NB4 (cell line): ENCODE results near the gene MRPL22.

ENCODE experiments used
- POLR2A ChIP-seq: IDR thresholded peaks from 2 replicates; pipeline ENCODE4 v1.6.1; 2011; ENCODE audit warnings: mild to moderate bottlenecking; ENCODE audit not compliant: insufficient read length; ENCODE audit errors: extremely low read depth
- TF ChIP-seq, protein P1 (sequence below): IDR thresholded peaks from one replicate; pipeline ENCODE4 v1.5.1; 2012; ENCODE audit warnings: low read depth, low read length

DNA sequence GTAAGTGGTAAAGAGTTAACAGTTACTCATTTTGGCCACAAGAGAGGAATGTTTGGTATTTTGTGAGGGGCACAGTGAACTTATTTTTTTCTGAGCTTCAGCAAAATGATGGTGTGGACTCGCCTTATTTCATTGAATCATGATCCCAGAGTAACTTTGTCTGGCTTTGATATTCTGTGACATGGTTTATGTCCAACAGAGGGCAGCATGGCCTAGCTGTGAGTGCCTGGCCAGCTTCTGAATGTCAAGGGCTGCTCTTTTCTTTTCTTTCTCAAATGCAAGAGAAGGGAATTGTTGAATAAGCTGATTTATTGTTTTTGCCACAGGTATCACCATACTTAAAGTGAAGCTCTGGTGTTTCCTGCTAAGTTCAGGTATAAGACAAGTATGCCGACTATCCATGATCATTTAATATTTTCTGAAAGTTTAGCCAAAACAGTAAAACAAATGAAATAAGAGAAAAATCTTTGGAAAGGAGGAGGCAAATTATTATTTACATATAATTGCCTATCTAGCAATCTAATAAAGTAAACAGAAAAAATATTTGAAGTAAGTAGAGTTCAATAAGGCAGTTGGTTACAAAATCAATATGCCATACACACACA, 31.7 kb downstream of the MRPL22 start:
- TF ChIP-seq, protein P1, sequence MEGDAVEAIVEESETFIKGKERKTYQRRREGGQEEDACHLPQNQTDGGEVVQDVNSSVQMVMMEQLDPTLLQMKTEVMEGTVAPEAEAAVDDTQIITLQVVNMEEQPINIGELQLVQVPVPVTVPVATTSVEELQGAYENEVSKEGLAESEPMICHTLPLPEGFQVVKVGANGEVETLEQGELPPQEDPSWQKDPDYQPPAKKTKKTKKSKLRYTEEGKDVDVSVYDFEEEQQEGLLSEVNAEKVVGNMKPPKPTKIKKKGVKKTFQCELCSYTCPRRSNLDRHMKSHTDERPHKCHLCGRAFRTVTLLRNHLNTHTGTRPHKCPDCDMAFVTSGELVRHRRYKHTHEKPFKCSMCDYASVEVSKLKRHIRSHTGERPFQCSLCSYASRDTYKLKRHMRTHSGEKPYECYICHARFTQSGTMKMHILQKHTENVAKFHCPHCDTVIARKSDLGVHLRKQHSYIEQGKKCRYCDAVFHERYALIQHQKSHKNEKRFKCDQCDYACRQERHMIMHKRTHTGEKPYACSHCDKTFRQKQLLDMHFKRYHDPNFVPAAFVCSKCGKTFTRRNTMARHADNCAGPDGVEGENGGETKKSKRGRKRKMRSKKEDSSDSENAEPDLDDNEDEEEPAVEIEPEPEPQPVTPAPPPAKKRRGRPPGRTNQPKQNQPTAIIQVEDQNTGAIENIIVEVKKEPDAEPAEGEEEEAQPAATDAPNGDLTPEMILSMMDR = peak; percentile 41
- TF ChIP-seq POLR2A = no peak
